Stimulated activated CD8-positive, alpha-beta memory T cell treated with anti-CD3 and anti-CD28 coated beads, Interleukin-4, amount 100 ng/mL, for 24 hours (primary cell): ENCODE results near the gene CACNA1C.

Experiments used
- DNase-seq: peaks from one replicate; pipeline ENCODE4 v3.0.0-alpha.2; 2020; ENCODE audit warnings: low read depth

The CACNA1C gene

DNA sequence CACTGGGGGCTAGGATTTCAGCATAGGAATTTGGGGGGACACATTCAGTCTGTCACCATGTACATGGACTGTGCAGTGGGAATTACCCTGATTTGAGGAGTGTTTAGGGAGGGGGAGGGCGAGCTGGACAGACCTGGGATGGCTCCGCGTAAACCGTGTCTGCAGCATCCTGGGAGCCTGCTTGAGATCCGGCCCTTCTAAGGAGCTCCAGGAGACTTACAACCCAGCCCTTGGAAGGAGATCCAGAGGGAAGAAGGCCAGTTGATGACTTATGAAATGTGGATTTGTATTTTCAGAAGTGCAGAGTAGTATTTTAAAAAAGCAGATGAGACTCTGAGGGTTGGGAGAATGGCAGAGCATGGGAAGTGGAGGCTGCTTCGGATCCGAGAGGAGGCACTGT is 153.2 kb downstream of the CACNA1C start:
- no peak for DNase-seq

DNA sequence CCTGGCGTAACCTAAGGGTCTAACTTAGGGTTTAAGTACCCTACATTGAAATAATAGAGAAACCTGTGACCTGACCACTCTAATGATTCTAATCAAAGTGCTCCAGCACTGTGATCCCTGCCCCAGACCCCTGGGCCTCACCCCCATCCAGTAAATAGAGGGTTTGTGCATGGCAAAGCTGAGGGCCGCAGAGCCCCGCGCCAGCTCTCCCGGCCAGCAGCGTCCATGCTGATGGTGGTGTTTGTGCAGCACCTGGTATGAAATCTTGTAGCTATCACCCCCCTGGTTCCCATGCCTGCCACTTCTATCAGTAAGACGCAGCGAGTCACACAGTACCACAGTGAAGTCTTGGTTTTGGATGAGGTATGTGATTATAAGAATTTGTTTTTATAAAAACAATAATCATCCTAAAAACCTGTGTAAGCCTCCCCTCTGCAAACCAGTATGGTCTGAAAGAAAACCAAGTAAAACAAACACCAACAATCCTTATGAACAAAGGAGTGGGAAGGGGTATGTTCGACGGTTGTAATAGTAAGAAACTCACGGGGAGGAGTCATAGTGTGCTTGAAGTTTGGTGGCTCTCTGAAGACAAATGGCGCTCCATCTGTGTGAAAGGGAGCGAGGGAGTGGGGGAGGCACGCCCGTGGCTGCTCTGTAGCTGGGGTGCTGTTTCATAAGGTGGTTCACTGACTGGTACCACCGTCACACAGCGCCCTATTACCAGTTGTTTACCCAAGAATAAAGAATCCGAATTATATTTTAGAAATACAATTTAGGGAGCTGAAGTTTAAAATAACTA is 156.2 kb downstream of the CACNA1C start:
- no peak for DNase-seq

DNA sequence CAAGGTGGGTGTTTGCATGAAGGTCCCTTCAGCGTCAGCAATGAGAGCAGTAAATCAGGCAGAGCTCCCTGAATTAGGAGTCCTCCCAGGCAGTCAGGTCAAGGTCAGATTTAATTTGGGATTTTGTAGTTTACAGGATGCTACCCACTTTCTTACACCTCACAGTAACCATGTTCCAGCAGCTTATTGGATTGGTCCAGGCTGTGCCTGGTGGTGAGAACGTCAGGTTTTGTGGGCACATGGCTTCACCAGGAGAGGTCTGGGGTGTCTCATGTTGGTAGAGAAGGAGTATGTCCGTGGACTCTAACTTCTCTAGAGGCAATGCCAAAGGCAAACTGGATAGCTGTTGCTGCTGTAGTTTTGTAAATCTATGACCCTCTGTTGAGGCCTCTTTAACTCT is 158.3 kb downstream of the CACNA1C start:
- DNase-seq = no peak

DNA sequence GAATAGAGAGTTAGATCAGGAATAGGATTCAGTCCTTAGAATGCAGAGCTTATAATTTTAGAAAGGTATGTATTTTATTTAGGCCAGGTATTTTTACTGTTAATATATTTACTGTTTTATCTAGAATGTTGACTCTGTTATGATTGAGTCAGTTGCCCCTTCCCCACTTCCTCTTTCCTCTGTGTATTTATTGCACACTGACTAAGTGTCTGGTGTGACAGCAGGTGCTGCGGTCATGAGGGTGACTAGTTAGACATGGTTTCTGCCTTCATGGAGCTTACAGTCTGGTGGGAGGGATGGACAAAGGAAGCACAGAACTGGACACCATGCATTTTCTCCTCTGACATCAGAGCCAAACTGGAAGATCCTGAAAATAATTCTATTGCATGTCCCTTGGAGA is 159.8 kb downstream of the CACNA1C start:
- no peak for DNase-seq

DNA sequence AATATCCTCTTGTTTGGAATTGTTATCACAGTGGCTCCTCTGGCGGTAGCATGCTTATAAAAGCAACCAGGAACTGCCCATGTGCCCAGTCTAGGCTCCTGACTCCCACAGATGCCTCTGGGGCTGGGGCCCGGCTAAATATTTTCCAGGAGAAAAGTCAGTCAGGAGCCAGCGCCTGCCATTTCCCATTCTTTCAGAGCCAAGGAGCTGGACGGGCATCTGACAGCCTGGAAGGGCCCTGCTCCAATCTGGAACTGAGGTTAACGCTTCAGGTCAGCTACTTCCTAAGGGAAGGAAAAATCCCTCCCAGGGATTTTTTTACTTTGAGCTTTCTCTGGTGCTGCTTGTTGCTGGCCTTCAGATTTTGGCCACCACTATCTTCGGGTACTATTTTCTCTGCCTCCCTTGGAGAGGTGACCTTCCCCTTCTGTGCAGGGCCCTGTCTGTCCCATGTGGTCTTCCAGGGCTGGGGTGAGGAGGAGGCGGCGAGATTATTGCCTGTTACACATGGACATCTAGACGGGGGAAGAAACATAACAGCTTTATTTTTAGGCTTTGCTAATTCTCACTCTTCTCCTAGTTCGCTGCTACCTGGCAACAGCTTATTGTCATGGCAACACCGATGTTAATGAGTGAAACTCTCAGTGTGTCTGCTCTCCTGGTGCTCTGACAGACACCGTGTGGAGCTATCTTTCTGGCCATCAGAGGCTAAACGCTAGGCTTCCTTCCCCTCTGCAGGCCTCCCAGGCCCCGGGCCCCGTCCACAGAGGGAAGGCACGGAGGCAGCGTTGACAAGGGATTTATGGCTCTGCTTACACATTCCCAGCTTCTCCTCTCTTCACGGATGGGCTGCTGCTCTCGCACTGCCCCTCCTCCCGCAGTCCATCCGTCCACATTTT is 160.4 kb downstream of the CACNA1C start:
- DNase-seq = no peak

DNA sequence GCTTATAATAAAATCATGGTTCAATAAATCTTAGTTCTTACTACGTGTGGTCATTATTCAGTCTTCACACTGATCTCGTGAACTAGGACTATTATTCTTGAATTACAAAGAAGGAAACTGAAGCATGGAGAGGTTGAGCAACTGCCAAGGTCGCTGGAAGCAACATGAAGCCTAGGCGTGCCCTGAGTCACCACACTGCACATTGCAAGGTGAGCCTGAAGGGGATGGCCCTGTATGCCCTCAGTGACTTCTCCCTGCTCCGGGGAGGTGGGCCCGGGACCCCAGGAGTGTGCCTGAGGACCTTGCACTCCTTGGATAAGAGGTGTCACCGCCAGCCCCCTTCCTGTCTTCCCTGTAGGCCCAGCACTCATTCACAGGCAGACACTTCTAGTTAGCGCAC is 161.6 kb downstream of the CACNA1C start:
- no peak for DNase-seq

DNA sequence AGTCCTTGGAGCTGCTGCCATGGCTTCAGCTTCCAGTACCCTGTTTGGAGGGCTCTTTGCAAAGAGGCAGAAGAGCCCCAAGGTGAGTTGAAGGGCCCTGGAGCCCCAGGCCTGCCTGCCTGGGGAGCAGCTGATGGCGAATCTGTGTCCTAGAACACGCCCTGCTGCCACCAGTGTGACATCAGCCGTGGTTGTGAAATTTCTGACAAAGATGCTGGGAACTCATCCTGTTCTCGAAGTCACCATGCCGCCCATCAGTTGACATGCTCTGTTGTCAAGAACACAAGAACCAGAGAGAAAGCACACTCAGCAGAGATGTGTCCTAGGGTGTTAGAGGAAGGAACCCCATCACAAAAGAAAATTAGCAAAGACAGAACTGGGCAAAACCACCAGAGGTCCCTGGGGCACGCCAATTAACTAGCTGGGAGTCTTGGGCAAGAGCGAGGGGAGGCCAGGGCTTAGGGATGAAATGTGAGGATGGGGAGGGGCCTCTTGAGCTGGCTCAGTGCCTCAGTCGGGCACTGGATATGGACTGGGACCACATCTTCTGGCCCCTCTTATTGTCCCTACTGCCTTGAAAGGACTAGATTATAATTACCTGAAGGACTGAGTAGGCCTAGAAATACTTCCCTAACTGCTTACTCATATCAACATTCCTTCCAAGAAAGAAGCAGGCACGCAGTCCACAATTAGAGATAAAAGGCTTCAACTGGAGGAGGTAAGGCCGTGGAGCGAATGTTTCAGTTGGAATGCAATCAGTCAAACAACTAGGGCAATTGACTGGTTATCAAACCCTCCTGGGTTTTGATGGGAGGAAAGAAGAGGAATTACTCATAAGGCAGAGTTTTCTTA is 163.1 kb downstream of the CACNA1C start:
- DNase-seq = no peak

DNA sequence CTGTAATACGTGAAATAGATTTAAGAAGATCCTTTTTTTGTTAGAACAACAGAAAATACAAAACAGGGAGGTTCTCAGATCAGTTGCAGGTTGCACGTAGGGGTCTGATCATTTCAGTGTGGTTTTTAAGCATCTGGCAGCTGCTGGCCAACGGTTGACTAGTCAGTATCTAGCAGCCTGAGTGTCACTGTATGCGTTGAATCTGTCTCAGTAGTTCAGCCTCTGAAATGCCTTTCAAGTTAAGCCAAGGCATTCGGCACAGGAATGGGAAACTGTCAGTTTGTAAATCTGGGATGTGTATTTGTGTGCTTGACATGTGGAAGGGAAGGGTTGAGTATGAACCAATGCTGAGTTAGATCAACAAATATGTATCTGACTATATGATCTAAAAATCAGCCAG is 165.9 kb downstream of the CACNA1C start:
- no peak for DNase-seq

DNA sequence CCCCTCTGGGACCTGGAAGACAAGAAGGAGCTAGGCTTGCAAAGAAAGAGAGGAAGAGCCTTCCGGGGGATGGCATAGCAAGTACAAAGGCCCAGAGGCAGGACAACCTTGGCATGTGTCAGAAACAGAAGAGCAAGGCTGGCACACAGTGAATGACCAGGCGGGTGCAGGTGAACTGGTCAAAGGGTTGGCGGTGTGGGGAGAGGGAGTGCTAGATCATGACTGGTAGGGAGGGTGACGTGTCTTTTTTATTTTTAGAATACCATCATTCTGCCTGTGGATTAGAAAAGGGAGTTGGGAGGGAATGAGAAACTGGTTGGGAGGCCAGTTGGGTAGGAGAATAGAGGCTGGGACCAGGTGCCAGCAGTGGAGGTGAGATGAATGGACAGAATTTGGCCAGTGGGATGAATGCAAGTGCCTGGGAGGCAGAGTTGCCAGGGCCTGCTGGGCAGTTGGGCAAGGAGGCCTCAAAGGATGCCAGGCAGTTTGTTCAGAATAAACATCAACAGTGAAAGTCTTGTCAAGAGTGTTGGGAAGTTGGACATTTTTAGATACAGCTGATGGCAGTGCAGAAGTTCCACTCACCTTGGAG is 168.3 kb downstream of the CACNA1C start:
- no peak for DNase-seq

DNA sequence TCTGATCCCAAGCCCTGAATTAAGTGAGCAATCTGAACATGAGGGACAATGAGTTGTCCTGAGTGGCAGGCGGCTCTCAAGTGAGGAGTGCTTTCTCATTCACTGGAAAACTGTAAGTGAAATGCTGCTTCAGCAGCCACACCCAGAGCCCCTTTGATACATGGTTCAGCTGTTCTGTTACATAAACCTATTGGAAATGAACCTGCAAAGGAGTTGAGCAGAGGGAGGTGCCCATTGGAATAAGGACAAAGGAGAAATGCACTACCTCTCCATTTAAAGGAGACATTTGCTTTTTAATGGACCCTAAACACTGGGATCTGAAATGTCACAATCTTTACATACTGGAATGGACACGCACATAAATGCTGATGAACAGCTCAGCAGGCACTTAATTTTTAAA is 169.9 kb downstream of the CACNA1C start:
- no peak for DNase-seq

DNA sequence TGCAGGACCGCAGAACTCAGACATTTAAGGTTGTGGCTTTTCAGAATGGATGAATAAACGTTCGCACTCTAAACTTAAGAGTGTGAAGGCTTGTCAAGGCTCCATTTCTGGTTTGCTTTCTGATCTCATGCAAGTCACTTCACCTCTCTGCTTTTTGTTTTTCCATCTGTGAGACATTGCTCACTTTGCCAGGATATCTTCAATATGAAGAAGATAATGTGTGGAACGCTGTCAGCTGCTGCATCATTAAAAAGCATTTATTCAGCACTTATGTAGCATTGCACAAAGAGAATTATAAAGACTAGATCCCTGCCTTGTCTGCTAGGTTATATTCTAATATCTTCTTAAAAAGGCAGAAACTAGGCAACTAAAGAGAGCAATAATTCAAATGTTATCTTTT is 172.2 kb downstream of the CACNA1C start:
- no peak for DNase-seq

DNA sequence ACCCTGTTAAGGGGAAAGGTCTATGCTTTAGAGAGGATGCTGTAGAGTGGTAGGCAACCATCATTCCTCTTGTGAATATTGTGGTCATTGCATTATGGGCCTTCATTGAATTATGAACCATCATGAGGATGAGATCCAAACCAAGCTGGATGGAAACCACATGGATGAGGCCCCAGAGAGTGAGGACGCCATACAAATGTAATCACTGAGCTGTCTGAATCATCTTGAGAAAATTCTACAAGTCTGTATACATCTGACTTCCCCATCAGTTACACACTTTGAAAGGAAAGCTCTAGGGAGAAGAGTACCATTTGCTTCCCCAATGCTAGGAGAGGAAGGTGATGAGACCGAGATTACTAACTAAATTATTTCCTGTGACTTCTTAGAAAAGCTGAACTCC is 172.9 kb downstream of the CACNA1C start:
- DNase-seq = no peak

DNA sequence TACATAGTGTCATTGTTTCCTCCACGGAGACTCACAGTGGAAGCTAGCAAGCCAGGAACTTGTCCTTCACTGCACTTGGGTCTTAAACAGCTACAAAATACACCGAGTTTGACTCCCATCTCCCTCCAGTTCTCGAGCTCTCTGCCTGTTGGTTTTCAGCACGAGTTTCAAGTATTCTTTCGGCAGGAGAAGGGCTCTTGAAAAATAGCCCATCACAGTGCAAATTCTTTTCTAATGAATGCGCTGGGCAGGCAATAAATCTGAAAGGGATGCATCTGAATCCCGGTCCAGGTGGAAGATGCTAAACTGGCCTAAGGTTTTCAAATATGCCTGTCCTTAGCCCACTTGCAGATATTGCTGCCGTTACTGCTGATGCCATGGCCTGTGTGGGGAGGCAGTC is 173.9 kb downstream of the CACNA1C start:
- DNase-seq = no peak

DNA sequence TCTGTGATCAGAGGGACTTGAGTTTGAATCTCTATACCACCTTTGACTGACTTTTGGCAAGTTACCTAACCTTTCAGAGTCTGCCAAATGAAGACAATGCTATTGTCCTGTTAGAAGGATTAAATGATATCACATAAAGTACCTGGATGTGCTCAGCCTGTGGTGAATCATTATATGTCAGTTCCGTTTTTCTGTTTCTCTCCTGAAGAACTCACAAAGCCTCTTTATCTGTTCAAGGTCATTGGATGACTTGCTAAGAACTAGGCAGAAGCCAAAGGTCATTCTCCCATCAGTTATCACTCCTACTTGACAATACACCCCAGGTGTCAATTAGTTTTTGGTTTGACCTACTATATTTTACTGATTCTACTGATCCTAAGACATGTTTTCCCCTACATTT is 174.6 kb downstream of the CACNA1C start:
- no peak for DNase-seq

DNA sequence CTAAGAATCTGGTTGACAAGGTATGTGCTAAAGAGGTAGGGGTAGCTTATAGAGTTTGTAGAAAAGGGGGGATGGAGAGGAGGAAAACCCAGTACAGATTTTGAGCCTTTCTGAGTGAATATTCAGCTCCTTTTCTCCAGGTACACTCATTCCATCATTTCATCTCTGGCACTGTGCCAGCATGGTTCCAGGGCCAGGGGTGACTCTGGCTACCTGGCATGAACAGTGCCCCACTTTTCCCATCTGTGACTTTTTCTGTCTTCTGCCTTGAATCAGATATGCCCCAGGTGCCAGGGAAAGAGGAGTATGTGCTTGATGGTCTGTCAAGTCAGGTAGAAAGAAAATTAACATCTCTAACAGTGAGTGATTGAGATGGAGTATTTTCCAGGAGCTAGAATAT is 175.7 kb downstream of the CACNA1C start:
- no peak for DNase-seq

DNA sequence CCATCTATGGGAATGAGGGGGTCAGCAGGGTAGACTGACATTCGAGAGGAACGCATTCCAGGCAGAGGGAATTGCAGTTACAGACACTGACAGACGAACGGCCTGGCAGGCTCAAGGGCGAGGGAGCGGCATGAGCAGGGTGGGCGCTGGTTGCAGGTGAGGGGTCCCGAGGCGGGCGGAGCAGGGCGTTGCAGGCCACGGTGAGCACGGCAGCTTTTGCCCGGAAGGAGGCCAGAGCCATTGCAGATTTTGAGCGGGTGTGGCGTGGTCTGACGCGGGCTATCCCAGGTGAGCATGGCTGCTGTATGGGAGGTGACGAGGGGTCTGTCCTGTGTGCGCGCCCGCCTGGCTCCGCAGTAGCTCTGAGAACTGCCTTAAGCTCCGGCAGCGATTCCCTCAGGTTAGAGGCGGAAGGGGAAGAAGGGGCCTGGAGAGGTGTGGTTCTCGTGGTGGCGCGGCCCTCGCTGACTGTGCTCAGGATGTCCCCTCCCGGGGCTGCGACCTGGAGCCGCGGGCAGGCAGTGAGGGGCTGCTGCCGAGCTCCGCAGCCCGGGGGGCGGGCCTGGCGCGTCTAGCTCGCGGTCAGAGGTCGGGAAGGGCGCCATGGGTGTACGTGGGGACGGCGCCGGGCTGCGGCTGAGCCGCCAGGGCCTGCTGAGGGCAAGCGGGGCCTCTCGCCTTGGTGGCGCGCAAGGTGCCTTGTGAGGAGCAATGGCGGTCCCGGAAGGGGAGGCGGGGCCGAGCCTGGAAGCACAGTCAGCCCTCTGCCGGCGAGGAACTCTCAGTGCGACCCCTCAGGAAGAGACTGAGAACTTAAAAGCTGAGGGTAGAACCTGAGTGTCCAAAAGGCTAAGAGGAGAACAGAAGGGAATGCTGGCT is 177.1 kb downstream of the CACNA1C start:
- peak; percentile 1 for DNase-seq

DNA sequence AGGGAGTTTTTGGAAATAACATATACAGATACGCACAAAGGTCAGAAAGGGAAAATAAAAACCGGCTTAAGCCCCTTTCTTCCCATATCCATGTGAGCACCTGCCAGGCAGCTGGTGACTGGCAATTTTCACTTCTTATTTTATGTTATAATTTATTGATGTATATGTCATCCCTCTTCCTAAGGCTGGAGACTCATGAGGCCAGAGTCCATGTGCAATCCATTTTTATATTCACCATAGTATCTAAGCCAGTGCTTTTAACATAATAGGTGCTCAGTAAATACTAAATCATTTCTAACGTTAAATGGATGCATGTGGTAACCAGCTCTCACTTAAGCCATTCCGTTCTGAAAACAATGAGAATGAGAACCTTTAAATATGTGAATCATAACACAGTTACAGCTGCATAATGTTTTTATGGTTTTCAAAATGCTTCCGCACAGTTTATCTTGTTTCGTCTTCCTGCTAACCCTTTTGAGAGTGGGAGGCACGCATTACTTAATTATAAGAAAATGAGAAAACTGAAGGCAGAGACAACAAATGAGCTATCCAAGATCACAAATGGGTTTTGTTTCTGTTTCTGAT is 178.3 kb downstream of the CACNA1C start:
- DNase-seq = no peak

DNA sequence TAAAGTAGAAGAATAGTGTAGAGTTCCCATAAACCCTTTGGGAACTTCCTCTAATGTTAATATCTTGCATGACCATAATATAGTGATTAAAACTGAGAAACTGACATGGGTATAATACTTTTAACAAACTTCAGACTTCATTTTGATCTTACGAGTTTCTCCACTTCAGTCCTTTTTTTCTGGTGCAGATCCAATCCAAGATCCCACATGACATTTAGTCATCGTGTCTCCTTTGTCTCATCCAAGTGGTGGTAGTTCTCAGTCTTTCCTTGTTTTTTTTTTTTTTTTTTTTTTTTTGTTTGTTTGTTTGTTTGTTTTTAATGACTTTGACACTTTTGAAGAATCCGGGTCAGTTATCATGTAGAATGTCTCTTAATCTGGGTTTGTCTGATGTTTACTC is 179.2 kb downstream of the CACNA1C start:
- no peak for DNase-seq

DNA sequence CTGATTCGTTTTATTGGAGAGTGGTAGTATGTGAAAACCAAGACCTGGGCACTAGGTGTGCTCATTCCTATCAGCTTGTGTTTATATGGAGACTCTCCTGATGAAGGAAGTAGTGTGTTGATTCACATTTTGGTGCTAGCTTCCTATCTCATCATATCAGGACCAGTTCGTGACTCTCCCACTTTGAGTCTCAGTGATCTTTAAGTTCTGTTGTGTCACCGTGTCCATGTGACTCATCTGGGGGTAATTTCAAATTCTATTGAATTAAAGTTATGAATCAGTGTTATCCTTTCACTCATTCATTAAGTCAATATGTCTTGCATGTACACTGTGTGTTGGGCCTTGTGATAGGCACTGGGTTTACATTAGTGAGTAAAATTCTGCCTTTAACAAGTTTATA is 180.2 kb downstream of the CACNA1C start:
- DNase-seq = no peak

DNA sequence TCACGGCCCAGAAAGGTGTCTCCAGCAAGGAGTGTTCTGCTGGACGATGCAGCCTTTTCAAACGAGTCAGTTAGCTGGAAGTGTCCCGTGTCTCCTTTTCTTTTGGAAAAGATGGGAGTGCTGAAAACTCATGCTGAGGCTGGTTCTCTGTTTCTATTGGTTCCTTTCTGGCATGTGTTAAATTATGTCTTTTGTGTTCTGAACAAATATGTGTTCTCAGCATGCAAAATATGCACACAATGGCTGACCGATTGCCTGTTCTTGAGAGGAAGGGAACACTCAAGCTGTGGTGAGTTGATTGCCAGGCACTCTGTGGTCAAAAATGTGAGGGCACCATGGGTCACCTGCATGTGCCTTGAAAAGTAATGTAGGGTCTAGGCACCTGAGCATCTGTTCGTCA is 181.3 kb downstream of the CACNA1C start:
- DNase-seq = no peak
